VCaP (cell line): ENCODE results near the gene BMP7.

Experiments used
- H3K27ac ChIP-seq: fragments of 450-650 bp; 2 replicates; pipeline ENCODE4 v1.5.1; 2017
- CTCF ChIP-seq: fragments of 450-650 bp; conservative IDR thresholded peaks from 2 replicates; pipeline ENCODE4 v1.5.1; 2017; ENCODE audit warnings: mild to moderate bottlenecking, moderate library complexity

Gene BMP7

GRCh38 chr20:57166568-57167291 lies 99.7 kb downstream of the BMP7 start:
- TF ChIP-seq CTCF: no peak
- H3K27ac ChIP-seq: no peak overlapping the region

- H3K27ac ChIP-seq: no peak overlapping the region
- TF ChIP-seq CTCF: no peak
These were observed 100.9 kb downstream of the BMP7 start for GRCh38 chr20:57165427-57166004.

- no peak overlapping the region for H3K27ac ChIP-seq
- TF ChIP-seq CTCF: no peak
These were observed 101.6 kb downstream of the BMP7 start for GRCh38 chr20:57164872-57165271.

- no peak overlapping the region for H3K27ac ChIP-seq
- TF ChIP-seq CTCF: no peak
These were observed 103.4 kb downstream of the BMP7 start for GRCh38 chr20:57163041-57163440.

- no peak for TF ChIP-seq CTCF
- no peak overlapping the region for H3K27ac ChIP-seq
These were observed 104.1 kb downstream of the BMP7 start for GRCh38 chr20:57162362-57162652.

- TF ChIP-seq CTCF: no peak
- H3K27ac ChIP-seq: no peak overlapping the region
These were observed 104.7 kb downstream of the BMP7 start for GRCh38 chr20:57161478-57162361.

- TF ChIP-seq CTCF: no peak
These were observed 105.5 kb downstream of the BMP7 start for GRCh38 chr20:57160985-57161384.

More at GRCh38 chr20:57160985-57161384, 105.5 kb downstream of the BMP7 start:
- H3K27ac ChIP-seq: no peak overlapping the region
